Stimulated activated CD4-positive, alpha-beta T cell treated with anti-CD3 and anti-CD28 coated beads, Interleukin-1b, Interleukin-23, amount 100 ng/mL, for 4 hours (primary cell): ENCODE data around the gene JUND.
A peak's percentile ranks its signal among the peaks of the same experiment; 100 is the strongest.

Source experiments
- DNase-seq, 2 donors: peaks; one replicate each; pipeline ENCODE4 v3.0.0-alpha.2; 2020; ENCODE audit warnings: low read depth in 2 of 2

JUND gene

DNA sequence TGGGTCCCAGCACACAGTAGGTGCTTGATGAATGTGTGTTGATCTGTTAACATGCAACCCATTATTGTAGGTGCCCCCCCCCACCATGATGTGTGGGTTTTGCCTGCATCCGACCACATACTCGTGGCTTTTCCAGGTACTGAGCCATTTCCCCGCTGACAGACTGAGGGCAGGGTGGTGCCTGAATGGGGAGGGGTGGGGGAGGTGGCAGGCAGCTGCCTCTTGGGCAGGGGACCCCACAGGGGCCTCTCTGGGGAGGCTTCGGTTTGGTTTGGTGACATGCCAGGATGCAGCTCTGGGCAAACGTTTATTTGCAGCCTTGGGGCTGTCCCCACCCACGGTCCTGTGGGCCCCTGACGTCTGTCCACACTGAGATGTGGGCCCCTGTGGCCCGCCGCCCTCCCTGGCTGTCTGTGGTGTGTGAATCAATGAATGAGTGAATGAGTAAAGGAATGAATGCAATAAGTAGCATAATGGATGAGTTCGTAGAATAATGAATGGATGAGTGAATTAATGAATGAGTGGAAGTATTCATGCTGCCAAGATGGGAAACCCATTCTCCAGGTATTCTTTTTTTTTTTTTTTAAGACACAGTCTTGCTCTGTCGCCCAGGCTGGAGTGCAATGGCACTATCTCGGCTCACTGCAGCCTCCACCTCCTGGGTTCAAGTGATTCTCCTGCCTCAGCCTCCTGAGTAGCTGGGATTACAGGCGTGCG, 9.0 kb upstream of the JUND start:
- peak; percentile 60 to 70 for DNase-seq

DNA sequence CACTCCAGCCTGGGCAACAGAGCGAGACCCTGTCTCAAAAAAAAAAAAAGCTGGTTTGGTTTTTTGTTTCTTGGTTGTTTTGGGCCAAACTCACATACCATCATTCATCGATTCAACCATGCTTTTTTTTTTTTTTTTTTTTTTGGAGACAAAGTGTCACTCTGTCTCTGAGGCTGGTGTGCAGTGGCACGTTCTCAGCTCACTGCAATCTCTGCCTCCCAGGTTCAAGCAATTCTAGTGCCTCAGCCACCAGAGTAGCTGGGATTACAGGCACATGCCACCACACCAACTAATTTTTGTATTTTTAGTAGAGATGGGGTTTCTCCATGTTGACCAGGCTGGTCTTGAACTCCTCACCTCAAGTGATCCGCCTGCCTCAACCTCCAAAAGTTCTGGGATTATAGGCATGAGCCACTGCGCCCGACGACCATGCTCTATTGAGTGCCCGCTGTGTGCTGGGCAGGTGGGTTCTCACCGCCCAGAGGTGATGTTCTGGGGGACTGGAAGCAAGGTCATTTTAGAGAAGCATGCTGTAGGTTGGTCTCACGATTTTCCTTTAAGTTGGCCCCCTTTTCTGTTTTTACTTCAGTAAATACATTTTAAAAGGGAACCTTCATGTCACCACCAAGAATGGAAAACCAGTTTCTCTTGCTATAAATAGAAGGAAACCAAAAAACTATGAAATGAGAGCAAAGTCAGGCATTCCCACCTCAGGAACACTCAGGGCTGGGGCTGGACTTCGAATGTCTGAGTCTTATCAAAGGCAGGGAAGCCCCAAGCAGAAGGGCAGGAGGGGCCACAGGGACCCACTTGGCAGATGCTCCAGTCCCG, 8.3 kb upstream of the JUND start:
- DNase-seq, result no peak

DNA sequence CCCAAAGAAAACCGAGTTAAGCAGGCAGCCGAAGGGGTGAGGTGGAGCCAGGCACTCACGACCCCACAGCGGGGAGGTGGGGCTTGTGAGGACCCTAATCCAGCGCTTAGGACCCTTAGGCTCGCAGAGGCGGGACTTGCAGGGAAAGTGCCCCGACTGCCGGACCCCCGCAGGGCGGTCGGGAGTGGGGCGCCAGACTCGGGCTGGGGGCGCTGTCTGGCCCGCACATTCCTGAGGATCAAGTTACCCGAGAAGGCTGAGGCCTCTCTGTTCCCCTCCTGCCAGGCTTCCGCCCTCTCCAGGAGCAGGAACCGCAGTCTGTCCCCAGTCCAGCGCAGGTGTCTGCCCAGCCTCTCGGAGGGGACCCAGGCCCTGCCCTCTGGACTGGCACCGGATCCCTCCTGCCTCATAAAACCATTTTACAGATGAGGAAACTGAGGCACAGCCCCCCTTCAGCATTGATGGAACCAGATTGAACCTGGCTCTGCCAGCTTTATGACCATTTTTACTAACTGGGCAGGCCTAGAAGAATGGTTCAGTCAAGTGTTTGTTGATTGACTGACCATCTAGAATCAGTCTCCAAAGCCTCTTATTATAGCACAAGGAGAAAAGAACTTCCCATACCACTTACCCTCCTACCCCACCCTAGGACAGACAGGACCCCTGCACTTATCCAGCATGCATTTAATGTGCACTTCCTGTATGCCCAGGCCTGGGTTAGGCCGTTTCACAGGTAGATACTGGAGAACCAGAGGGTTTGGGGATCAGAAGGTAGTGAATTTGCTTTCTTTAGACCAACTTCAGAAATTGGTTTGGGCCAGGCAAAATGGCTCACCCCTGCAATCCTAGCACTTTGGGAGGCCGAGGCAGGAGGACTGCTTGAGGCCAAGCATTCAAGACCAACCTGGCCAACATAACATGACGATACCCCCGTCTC, 6.7 kb upstream of the JUND start:
- DNase-seq, result no peak

DNA sequence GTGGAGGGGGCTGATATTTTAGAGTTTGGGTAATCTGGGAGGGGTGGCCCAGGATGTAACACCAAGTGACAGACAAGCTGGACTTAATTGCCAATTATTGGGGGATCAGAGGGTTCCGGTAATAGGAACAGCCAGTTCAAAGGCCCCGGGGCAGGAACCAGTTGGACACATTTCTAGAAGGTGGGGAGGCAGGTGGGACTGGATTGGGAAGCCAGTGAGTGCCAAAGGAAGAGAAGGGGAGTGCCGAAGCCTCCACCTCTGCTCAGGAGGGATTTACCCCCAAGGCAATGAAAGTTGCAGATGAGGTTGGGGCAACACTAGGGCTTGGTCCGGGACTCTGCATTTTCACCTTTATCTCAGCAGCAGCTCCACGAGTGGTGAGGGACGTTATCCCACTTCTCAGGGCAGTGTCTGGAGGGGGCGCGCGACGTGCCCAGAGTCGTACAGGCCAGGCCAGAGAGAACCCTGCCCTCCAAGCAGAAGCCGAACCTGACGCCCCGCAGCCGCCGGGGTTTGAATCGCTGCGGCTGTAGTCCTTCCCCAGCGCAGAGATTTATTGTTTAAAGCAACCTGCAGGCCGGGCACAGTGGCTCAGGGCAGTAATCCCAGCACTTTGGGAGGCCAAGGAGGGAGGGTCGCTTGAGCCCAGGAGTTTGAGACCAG, 5.7 kb upstream of the JUND start:
- no peak for DNase-seq

DNA sequence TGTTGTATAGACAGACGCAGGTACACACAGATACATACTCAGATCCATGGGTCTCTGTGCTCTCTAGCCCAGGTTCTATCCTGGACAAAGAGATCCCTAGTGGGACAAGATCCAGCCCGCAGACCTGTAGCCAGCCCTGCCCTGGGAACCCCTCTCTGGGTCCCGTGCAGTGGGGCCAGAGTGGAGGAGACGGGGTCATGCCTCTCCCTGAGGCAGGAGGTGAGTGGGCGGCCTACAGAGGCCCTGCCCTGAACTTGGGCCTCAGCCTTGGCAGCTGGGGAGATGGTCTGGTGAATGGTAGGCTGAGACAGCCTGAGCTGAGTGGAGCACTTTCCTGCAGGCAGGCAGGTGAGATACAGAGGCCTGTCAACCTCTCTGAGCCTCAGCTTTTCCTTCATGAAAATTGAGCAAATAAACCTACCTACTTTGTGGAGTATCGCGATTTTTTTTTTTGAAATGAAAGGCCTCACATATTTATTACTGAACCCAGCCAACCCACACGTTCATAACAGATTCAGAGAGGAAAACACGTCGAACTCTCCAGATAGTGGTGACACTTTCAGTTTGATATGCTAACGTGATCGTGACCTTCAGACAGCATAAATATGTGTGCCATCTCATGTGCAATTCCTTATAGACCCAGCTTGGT, 3.4 kb upstream of the JUND start:
- peak in 1 of 2 donors; percentile 17 for DNase-seq

DNA sequence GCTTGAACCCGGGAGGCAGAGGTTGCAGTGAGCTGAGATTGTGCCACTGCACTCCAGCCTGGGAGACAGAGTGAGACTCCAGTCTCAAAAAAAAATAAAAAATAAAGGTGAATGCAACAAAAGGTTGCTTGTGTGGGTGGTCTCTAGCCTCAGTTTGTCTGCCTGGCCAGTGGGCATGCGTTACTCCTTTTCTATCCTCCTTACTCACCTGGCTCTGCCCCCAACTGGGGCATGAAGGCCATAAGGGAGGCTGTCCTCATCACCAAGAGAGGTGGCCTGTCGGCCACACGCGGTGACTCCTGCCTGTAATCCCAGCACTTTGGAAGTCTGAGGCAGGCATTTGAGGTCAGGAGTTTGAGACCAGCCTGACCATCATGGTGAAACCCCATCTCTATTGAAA, 1.9 kb upstream of the JUND start:
- DNase-seq, result no peak

DNA sequence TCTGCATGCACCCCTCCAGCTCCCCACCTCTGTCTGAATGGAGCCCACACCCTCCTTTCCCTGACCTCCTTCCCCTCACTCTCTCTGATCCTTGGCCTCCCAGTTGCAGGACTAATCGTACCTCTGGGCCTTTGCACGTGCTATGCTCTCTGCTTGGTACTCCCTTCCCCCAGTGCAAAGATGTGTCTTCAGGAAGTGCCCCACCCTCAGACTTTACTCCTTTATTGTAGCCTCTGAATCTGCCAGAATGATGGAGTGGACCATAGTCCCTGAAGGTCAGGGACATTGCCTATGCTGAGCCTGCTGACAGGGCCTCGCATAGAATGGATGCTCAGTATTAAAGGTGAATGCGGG, 1.3 kb upstream of the JUND start:
- DNase-seq, result no peak

DNA sequence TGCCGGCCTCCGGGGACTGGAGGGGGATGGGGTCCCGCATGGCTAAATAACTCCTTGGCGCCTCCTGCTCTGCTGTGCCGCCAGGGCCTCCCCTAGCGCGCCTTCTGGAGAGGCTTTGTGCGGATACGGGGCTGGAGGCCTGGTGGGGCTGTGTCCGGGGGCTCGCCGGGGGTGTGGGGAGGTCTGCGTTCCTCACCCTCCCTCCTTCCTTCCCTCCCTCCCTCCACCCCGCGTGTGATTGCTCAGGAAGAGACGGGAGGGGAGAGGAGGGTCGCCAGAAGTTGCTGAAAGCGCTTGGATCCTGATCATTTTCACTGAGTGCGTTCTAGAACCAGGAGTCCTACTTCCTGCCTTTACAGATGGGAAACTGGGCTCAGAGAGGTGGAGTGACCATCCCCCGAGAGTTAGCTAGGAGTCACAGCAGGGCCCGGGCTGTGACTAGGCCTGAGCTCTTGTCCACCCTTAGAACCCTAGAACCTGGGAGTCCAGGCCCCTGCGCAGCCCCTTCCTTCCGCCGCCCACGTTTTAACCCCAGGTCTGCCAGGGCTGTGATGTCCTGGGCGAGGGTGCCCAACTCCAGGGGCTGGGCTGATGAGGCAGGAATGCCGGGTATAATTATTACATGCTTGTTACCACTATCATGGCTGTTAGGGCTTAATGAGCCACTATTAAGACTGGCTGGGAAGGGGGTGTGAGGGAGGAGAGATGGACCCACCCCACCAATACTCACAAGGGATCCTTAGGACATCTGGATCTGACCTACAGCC, 782 bp upstream of the JUND start:
- DNase-seq, result peak in 1 of 2 donors; percentile 28

DNA sequence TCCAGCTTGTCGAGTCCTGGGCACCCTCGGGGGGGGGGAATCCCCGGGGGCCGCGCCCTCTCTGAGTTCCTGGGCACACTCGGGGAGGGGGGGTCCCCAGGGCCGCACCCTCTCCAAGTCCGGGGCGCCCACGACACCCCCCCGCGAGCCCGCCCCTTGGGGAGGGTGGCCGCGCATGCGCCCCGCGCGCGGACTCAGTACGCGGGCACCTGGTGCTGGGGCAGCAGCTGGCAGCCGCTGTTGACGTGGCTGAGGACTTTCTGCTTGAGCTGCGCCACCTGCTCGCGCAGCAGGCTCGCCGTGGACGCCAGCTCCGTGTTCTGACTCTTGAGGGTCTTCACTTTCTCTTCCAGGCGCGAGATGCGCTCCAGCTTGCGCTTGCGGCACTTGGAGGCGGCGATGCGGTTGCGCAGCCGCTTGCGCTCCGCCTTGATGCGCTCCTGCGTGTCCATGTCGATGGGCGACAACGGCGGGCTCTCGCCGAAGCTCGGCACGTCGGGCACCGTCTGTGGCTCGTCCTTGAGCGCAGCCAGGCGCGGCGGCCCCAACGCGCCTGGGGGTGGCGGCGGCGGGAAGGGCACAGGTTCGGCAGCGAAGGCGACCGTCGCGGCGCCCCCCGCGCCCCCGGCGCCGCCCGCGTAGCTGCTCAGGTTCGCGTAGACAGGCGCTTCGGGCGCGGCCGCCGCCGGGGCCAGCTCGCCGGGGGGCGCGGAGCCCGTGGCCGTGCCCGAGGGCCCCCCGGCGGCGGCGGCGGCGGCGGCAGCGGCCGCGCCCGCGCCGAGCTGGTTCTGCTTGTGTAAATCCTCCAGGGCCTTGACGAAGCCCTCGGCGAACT, 958 bp downstream of the JUND start:
- peak; percentile 59 to 74 for DNase-seq

DNA sequence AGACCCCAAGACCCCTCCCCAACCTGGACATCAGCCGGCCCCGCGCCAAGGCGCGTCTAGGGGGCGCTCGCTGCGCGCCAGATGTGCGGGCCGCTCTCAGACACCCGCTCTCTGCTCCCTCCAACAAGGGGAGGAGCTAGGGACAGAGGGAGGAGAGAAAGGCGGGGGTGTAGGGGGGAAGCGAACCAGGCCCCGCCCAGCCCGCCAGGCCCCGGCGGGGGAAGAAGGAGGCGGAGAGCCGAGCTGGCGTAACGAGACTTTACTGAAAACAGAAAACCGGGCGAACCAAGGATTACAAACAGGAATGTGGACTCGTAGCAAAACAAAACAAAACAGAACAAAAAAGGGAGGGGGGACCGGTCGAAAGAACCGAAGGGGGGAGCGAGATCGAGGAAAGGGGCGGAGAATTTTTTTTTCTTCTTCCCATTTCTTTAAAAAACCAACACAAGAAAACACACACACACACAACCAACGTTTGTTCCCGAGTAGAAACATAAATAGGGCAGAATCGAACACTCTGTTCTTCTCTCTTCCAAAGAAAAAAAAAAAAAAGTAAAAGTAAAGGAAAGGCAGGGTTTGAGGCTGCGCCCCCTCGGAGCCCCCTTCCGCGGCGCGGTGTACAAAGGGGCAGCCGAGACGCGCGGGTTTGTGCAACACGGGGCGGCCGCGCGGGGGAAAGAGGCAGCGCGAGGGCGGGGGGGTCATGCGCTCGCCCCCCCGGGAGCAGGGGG, 1.7 kb downstream of the JUND start:
- DNase-seq, result peak; percentile 83 to 89

DNA sequence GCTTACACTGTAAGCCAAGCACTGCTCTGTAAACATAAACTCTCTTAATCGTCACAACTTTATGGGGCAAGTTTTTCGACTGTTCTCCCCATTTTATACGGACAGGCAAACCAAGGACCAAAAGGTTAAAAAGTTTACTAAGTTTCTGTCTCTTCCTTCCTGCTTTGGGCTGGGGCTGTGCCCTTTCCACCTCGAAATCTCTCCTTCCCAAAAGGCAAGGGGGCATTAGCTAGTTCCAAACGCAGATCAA, 2.2 kb downstream of the JUND start:
- no peak for DNase-seq

DNA sequence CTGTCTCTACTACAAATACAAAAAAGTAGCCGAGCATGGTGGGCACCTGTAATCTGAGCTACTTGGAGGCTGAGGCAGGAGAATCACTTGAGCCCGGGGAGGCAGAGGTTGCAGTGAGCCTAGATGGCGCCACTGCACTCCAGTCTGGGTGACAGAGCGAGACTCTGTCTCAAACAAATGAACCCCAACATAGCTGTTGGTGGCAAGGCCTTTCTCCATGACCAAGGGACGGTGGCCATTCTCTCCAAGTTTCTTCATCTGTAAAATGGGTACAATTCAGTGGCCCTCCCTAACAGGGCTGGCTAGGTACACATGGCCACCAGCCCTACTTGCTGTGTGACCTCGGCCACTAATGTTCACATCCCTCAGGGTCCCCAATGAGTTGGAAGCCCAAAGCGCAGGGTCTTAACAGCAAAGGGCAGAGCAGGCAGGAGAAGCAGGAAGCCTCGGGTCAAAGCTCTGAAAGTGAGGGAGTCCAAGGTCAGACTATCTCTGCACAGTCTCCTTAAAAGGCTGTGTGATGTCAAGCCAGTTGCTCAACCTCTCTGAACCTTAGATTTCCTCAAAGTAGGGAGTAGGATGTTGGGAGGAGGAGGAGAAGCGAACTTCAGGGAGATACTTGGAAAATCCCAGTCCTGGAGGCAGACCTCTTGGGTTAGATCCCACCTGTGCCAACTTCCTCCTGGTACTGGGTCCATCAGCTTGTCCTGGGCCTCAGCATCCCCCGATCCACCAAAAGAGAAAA, 2.7 kb downstream of the JUND start:
- DNase-seq, result peak in 1 of 2 donors; percentile 45

DNA sequence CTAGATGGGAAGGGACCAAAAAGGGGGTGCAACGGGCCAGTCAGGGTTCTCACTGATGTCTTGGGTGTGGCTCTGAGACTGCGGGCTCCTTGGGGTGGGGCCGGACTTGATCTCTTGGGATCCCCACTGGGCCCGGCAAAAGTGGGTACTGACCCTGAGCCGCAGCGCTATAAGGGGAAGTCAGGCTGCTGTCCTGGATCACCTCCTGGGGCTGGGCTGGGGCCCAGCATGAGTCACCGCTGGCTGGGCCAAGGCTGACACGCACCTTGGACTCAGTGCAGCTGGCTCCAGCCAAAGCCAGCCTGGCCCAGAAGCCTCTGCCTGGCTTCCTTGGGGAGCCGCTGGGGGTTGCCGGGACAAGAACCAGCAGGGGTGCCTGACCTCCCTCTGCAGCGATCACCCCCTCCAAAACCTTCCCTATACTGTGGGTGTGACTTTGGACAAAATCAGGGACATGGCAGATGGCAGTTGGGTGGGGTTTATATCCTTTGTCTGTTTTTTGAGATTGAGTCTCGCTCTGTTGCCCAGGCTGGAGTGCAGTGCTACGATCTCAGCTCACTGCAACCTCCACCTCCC, 6.6 kb downstream of the JUND start:
- no peak for DNase-seq

DNA sequence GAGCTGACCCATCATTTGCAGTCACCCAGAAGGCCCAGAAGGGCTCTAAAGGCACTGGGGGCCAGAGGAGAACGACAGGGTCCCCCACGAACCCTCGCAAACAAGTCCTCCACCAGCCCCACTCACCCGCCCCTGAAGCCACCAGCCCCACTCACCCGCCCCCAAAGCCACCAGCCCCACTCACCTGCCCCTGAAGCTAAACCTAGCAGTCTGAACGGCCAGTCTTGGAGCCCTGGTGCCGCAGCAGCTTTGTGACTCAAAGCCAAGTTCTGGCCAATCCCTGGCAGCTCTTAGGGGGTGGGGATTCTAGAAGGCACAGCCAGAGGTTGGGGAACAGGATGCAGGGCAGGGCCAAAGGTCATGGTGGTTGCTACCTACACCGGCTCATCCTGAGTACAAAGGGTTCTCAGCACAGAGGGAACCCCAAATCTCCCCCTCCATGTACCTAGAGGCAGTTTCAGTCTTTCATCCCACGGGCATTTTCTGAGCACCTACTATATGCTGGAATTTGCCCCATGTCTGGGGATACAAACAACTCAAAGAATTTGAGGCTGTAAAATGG, 7.1 kb downstream of the JUND start, which contains the start of gene IQCN:
TSS of gene IQCN (minus strand) at position 234 of the 562 bp plus-strand sequence. CDS start 4,974 bp downstream, outside the sequence.
- no peak for DNase-seq

DNA sequence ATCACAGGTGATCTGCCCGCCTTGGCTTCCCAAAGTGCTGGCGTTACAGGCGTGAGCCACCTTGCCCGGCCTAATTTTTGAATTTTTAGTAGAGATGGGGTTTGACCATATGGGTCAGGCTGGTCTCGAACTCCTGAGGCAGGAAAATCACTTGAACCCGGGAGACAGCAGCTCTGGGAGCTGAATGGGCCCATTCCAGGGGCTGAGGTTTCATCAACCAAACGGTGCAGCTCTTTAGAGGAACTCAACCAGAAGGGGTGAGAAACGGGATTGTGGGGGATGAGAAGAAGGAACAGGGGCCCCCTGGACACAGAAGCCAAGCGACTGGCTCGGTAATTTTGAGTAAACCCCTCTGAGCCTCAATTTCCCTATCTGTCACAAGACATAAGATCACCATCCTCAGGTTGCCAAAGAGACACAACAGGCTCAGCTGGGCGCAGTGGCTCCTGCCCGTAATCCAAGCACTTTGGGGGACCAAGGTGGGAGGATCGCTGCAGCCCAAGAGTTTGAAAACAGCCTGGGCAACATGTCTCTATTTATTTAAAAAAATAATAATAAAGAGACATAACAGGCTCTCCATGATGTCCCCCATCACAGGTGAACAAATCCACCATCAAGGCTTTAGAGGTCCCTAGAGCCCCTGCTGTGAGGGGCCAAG, 7.7 kb downstream of the JUND start:
- no peak for DNase-seq

DNA sequence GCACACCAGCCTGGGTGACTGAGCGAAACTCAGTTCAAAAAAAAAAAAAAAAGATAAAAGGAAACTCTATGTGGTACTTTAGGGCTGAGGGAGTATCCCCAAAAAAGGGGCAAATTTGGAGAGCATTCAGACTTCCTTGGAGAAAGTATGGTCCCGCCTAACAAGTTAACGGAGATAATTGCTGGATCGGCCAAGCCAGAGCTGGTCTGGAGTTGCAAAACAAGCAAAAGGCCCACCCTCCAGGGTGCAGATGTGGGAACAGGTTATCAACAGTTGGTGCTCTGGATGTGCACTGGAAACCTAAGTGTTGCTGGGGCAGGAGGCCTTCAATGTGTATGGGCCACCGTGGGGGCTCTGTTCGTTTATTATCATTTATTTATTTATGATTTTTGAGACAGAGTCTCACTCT, 10.0 kb downstream of the JUND start:
- no peak for DNase-seq

DNA sequence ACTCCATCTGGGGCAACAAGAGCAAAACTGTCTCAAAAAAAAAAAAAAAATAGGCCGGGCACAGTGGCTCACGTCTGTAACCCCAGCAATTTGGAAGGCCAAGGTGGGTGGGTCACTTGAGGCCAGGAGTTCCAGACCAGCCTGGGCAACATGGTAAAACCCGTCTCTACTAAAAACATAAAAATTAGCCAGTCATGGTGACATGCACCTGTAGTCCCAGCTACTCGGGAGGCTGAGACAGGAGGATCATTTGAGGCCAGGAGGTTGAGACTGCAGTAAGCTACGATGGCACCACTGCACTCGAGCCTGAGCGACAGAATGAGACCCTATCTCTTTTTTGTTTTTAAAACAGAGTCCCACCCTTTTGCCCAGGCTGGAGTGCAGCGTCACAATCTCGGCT, 11.1 kb downstream of the JUND start:
- DNase-seq, result no peak
